Inflammatory macrophage treated with lipopolysaccharide for 1 hour (primary cell): ENCODE measurements around the gene SOX5.
"Not testable (repeated sequence)": the region's sequence is repeated elsewhere in the genome, so short reads cannot be mapped to it uniquely, and the experiment has no call there.

Experiments
- DNase-seq, 2 donors: peaks; one replicate each; pipeline ENCODE4 v3.0.0-alpha.2; 2020 to 2022

SOX5 gene

GRCh38 chr12:23528316-23528715 lies 421.2 kb downstream of the SOX5 start:
- DNase-seq, result no peak

GRCh38 chr12:23525450-23526072 lies 423.9 kb downstream of the SOX5 start:
- DNase-seq, result no peak

GRCh38 chr12:23523339-23523738 lies 426.1 kb downstream of the SOX5 start:
- no peak for DNase-seq

GRCh38 chr12:23519444-23519843 lies 430.0 kb downstream of the SOX5 start:
- DNase-seq, result not testable (repeated sequence)

- DNase-seq, result not testable (repeated sequence)
Measured at GRCh38 chr12:23515785-23516184, 433.7 kb downstream of the SOX5 start.

- DNase-seq, result no peak
Measured at GRCh38 chr12:23510484-23510883, 439.0 kb downstream of the SOX5 start.

GRCh38 chr12:23509832-23510231 lies 439.6 kb downstream of the SOX5 start:
- not testable (repeated sequence) for DNase-seq

- DNase-seq, result not testable (repeated sequence)
Measured at GRCh38 chr12:23507785-23508184, 441.7 kb downstream of the SOX5 start.

GRCh38 chr12:23505736-23506135 lies 443.7 kb downstream of the SOX5 start:
- DNase-seq, result not testable (repeated sequence)

GRCh38 chr12:23504641-23505399 lies 444.6 kb downstream of the SOX5 start:
- no peak for DNase-seq

- no peak for DNase-seq
Measured at GRCh38 chr12:23504043-23504442, 445.4 kb downstream of the SOX5 start.

GRCh38 chr12:23503544-23503943 lies 445.9 kb downstream of the SOX5 start:
- DNase-seq, result no peak

GRCh38 chr12:23502259-23502658 lies 447.2 kb downstream of the SOX5 start:
- DNase-seq, result no peak

GRCh38 chr12:23495472-23495871 lies 454.0 kb downstream of the SOX5 start:
- DNase-seq, result no peak

- DNase-seq, result no peak
Measured at GRCh38 chr12:23493672-23494071, 455.8 kb downstream of the SOX5 start.

GRCh38 chr12:23491029-23491428 lies 458.4 kb downstream of the SOX5 start:
- not testable (repeated sequence) for DNase-seq

- no peak for DNase-seq
Measured at GRCh38 chr12:23488130-23488529, 461.3 kb downstream of the SOX5 start.

GRCh38 chr12:23484238-23484637 lies 465.2 kb downstream of the SOX5 start:
- DNase-seq, result no peak

- DNase-seq, result no peak
Measured at GRCh38 chr12:23482571-23482970, 466.9 kb downstream of the SOX5 start.
